ENCODE data around the gene AMN. TPM values are rescaled to one million over a fixed set of nuclear protein-coding genes. Genes with fewer than 3 reads are reported as not detected.

Gene AMN
- total RNA-seq, 2 donors from 2014 or later: 2.4 TPM; not detected in 1

- Histone ChIP-seq H3K9me3 (no peaks in the 10 kb centered on the region), H3K27ac (no peak overlapping the region), H3K4me3 (no peak overlapping the region), H3K4me1 (ENCODE audit: control insufficient read depth in 1 of 2, low read depth in 2 of 2) (no peaks in the 10 kb centered on the region), H3K36me3 (peaks cover 66% of the 10 kb centered on the region), H3K27me3 (replicated peaks; ENCODE audit: insufficient read depth) (no peaks in the 10 kb centered on the region)
- DNase-seq (ENCODE audit: low spot score) (no peak), ATAC-seq (ENCODE audit: insufficient number of reproducible peaks, low FRiP score, low read depth) (no peak)
- no peak for TF ChIP-seq CTCF (IDR thresholded peaks at IDR 0.05)
These were observed 36.0 kb downstream of the AMN start for GRCh38 chr14:102958461-102958860.

- Histone ChIP-seq H3K9me3 (no peaks in the 10 kb centered on the region), H3K4me1 (ENCODE audit: control insufficient read depth in 1 of 2, low read depth in 2 of 2) (no peaks in the 10 kb centered on the region), H3K36me3 (peaks cover 70% of the 10 kb centered on the region), H3K27me3 (replicated peaks; ENCODE audit: insufficient read depth) (no peaks in the 10 kb centered on the region), H3K4me3 (no peak overlapping the region), H3K27ac (no peak overlapping the region)
- no peak for TF ChIP-seq CTCF (IDR thresholded peaks at IDR 0.05)
- ATAC-seq (ENCODE audit: insufficient number of reproducible peaks, low FRiP score, low read depth) (no peak), DNase-seq (ENCODE audit: low spot score) (no peak)
These were observed 39.7 kb downstream of the AMN start for GRCh38 chr14:102962111-102962627.

GRCh38 chr14:102964152-102964730, 41.8 kb downstream of the AMN start:
- Histone ChIP-seq H3K4me1 (ENCODE audit: control insufficient read depth in 1 of 2, low read depth in 2 of 2) (no peaks in the 10 kb centered on the region), H3K36me3 (peaks cover 76% of the 10 kb centered on the region), H3K9me3 (no peaks in the 10 kb centered on the region), H3K27me3 (replicated peaks; ENCODE audit: insufficient read depth) (no peaks in the 10 kb centered on the region), H3K4me3 (no peak overlapping the region), H3K27ac (no peak overlapping the region)
- no peak for TF ChIP-seq CTCF (IDR thresholded peaks at IDR 0.05)
- DNase-seq (ENCODE audit: low spot score): no peak
- ATAC-seq (ENCODE audit: insufficient number of reproducible peaks, low FRiP score, low read depth): no peak

- TF ChIP-seq CTCF (IDR thresholded peaks at IDR 0.05): no peak
- no peak overlapping the region for H3K4me3 ChIP-seq
- peaks cover 83% of the 10 kb centered on the region for H3K36me3 ChIP-seq
- H3K9me3 ChIP-seq: no peaks in the 10 kb centered on the region
- no peak overlapping the region for H3K27ac ChIP-seq
- DNase-seq (ENCODE audit: low spot score) (no peak), ATAC-seq (ENCODE audit: insufficient number of reproducible peaks, low FRiP score, low read depth) (no peak)
- no peaks in the 10 kb centered on the region for H3K27me3 ChIP-seq (replicated peaks; ENCODE audit: insufficient read depth)
- H3K4me1 ChIP-seq (ENCODE audit: control insufficient read depth in 1 of 2, low read depth in 2 of 2): no peaks in the 10 kb centered on the region
These were observed 42.8 kb downstream of the AMN start for GRCh38 chr14:102965282-102965681.

- Histone ChIP-seq H3K36me3 (peaks cover 86% of the 10 kb centered on the region), H3K27me3 (replicated peaks; ENCODE audit: insufficient read depth) (no peaks in the 10 kb centered on the region), H3K4me1 (ENCODE audit: control insufficient read depth in 1 of 2, low read depth in 2 of 2) (no peaks in the 10 kb centered on the region), H3K27ac (no peak overlapping the region), H3K4me3 (no peak overlapping the region), H3K9me3 (no peaks in the 10 kb centered on the region)
- TF ChIP-seq CTCF (IDR thresholded peaks at IDR 0.05): no peak
- no peak for ATAC-seq (ENCODE audit: insufficient number of reproducible peaks, low FRiP score, low read depth)
- no peak for DNase-seq (ENCODE audit: low spot score)
These were observed 43.6 kb downstream of the AMN start for GRCh38 chr14:102965971-102966655.
